Breast epithelium (tissue), 4 donors: ENCODE measurements around the gene CITED2. TPM values are rescaled to one million over a fixed set of nuclear protein-coding genes. Genes with fewer than 3 reads are reported as not detected.

ENCODE experiments used
- DNase-seq, 2 donors: peaks; one replicate each; pipeline ENCODE4 v3.0.0-alpha.2; 2019; ENCODE audit warnings: low spot score in 2 of 2
- H3K27ac ChIP-seq, 2 donors: fragments of 200-600 bp; sonication (generic) in 1 of 2; one replicate each; pipeline ENCODE4 v1.5.1; 2016 to 2019; ENCODE audit warnings: mild to moderate bottlenecking in 1 of 2
- H3K27me3 ChIP-seq, 2 donors: fragments of 200-600 bp; sonication (generic) in 1 of 2; one replicate each; pipeline versions ENCODE4 v1.5.1 to v1.6.0; 2017 to 2019; ENCODE audit warnings: control low read depth in 1 of 2, mild to moderate bottlenecking in 1 of 2
- H3K36me3 ChIP-seq: fragments of 200-600 bp; one replicate; pipeline ENCODE4 v1.5.1; 2019
- H3K4me1 ChIP-seq, 2 donors: fragments of 200-600 bp; sonication (generic); one replicate each; pipeline ENCODE4 v1.5.1; 2016 to 2019; ENCODE audit warnings: control low read depth in 1 of 2
- H3K4me3 ChIP-seq, 3 donors: fragments of 200-600 bp; sonication (generic); 1 replicate in 2 of 3; 2 replicates in 1 of 3; pipeline ENCODE4 v1.5.1; 2016 to 2019; ENCODE audit warnings: mild to moderate bottlenecking in 3 of 3, moderate library complexity in 2 of 3
- H3K9me3 ChIP-seq, 2 donors: fragments of 200-600 bp; sonication (generic) in 1 of 2; one replicate each; pipeline ENCODE4 v1.5.1; 2016 to 2019; ENCODE audit warnings: control low read depth in 1 of 2
- POLR2A ChIP-seq: fragments of 450-650 bp; IDR thresholded peaks from one replicate; pipeline ENCODE4 v1.6.1; 2016; ENCODE audit warnings: antibody characterized with exemption, mild to moderate bottlenecking, moderate library complexity
- POLR2AphosphoS5 ChIP-seq, 3 donors: sonication (generic); formaldehyde crosslinking; IDR thresholded peaks; one replicate each; pipeline ENCODE4 v1.6.1; 2017; ENCODE audit warnings: antibody characterized with exemption in 3 of 3
- intact Hi-C: fragments of 100-400 bp; cut with DNase I; formaldehyde crosslinking; loops from one replicate; pipeline ENCODE4 v1.15.1; 2023; ENCODE audit warnings: low total_unique reads
- total RNA-seq, 3 donors: library from RNA; depleted of rRNA; stranded (reverse); fragments of >200 nt; gene quantifications; one replicate each; pipeline ENCODE4 v1.1.0, GENCODE V29; 2016
- TF ChIP-seq, protein P1 (sequence below), 3 donors: fragments of 450-650 bp; IDR thresholded peaks; one replicate each; pipeline ENCODE4 v1.5.1; 2016 to 2017; ENCODE audit warnings: antibody characterized with exemption in 3 of 3, mild to moderate bottlenecking in 3 of 3, moderate library complexity in 3 of 3

CITED2 gene
- total RNA-seq, 3 donors from 2014 or later = 211 to 342 (median 300) TPM

DNA sequence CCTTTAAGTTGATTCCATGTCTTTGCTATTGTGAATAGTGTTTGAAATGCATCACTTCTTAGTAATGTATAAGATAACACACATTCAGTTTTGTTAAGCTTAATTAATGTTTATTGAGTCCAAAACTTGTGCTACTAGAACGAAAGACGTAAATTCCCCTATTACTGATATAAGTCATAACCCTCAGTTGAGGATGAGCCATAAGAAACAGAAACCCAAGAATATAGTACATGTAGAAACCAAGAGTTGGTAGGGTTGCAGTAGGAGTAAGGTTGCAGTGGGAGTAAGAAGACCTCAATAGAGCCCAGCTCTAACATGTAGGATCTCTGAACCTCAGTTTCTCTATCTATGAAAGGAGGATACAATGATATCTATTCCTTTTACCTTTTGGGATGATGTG is 19.3 kb downstream of the CITED2 start:
- Histone ChIP-seq H3K36me3 (no peaks in the 10 kb centered on the region), H3K4me3 (no peak overlapping the region), H3K27me3 (no peaks in the 10 kb centered on the region), H3K4me1 (no peaks in the 10 kb centered on the region), H3K9me3 (no peaks in the 10 kb centered on the region), H3K27ac (no peak overlapping the region)
- TF ChIP-seq POLR2AphosphoS5 (IDR thresholded peaks at IDR 0.05) (no peak), POLR2A (no peak)
- TF ChIP-seq, protein P1, sequence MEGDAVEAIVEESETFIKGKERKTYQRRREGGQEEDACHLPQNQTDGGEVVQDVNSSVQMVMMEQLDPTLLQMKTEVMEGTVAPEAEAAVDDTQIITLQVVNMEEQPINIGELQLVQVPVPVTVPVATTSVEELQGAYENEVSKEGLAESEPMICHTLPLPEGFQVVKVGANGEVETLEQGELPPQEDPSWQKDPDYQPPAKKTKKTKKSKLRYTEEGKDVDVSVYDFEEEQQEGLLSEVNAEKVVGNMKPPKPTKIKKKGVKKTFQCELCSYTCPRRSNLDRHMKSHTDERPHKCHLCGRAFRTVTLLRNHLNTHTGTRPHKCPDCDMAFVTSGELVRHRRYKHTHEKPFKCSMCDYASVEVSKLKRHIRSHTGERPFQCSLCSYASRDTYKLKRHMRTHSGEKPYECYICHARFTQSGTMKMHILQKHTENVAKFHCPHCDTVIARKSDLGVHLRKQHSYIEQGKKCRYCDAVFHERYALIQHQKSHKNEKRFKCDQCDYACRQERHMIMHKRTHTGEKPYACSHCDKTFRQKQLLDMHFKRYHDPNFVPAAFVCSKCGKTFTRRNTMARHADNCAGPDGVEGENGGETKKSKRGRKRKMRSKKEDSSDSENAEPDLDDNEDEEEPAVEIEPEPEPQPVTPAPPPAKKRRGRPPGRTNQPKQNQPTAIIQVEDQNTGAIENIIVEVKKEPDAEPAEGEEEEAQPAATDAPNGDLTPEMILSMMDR (IDR thresholded peaks at IDR 0.05) = no peak
- DNase-seq = no peak
- intact Hi-C loops = no loop called here

DNA sequence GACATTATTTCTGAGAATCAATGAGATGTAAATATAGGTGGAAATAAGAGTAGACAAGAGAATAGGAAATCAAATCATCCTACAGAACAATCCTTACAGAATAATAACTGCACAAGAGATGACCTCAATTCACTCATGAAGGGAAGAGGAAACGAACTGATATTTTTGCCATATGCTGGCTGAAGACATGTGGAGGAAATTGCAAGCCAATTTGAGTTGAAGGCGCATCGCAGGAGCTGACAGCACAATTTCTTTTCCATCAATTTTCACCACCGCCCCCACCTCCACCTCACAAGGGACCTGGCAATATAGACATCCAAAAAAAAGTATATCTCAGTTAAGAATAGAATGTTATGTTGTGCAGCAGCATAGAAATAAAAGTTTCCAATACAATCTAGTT is 20.3 kb downstream of the CITED2 start:
- no peaks in the 10 kb centered on the region for H3K4me1 ChIP-seq
- no peaks in the 10 kb centered on the region for H3K27me3 ChIP-seq
- no peak overlapping the region for H3K4me3 ChIP-seq
- no peak for DNase-seq
- no peak for TF ChIP-seq POLR2AphosphoS5 (IDR thresholded peaks at IDR 0.05)
- TF ChIP-seq, protein P1 (IDR thresholded peaks at IDR 0.05) = no peak
- no peak for TF ChIP-seq POLR2A
- no peaks in the 10 kb centered on the region for H3K9me3 ChIP-seq
- no peaks in the 10 kb centered on the region for H3K36me3 ChIP-seq
- H3K27ac ChIP-seq = no peak overlapping the region
- intact Hi-C loops = no loop called here

DNA sequence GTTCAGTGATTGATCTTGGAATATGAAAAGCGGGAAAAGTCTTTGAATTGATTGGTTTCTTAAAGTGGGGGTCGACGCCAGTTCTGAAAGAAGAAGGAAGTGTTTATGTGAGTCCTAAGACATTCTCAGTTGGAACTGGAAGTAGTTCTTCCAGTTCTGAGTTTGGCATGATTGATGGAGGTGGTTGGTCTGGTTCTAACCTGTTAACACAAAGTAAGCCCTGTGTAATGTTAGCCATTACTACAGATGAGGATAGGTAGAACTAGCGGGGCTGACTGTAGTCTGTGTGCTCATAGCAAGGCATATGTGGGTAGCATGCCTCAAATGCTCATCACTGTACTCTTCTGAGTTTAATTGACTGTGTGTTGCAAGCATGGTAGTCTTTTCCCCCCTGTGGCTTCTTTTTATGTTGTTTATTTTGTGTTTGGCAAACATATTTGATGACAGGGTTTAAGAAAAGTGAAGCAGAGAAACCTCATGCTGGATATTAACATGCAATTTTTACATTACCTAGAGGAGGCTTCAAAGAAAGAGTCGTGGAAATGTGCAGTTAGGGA is 24.9 kb downstream of the CITED2 start:
- Histone ChIP-seq H3K27me3 (no peaks in the 10 kb centered on the region), H3K36me3 (no peaks in the 10 kb centered on the region), H3K27ac (peak overlapping the region; percentile 60 to 82), H3K4me1 (no peaks in the 10 kb centered on the region), H3K9me3 (no peaks in the 10 kb centered on the region), H3K4me3 (no peak overlapping the region)
- intact Hi-C loops = no loop called here
- TF ChIP-seq POLR2AphosphoS5 (IDR thresholded peaks at IDR 0.05) (peak in 1 of 3 donors; percentile 51), POLR2A (no peak)
- TF ChIP-seq, protein P1 (IDR thresholded peaks at IDR 0.05) = no peak
- peak in 1 of 2 donors; percentile 47 for DNase-seq

DNA sequence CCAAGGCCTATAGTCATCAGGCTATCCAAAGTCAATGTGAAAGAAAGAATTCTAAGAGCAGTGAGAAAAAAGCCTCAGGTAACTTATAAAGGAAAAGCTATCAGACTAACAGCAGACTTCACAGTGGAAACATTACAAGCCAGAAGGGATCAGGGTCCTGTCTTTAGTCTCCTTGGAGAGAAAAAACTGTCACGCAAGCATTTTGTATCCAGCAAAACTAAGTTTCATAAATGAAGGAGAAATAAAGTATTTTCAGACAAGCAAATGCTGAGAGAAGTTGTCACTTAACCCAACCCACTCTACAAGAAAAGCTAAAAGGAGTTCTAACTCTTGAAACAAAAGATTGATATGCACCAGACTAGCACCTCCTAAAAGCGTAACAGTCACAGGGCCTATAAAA is 28.1 kb downstream of the CITED2 start:
- intact Hi-C loops = no loop called here
- H3K4me3 ChIP-seq = no peak overlapping the region
- H3K9me3 ChIP-seq = no peaks in the 10 kb centered on the region
- TF ChIP-seq, protein P1 (IDR thresholded peaks at IDR 0.05) = no peak
- TF ChIP-seq POLR2A (no peak), POLR2AphosphoS5 (IDR thresholded peaks at IDR 0.05) (no peak)
- no peaks in the 10 kb centered on the region for H3K4me1 ChIP-seq
- DNase-seq = no peak
- no peaks in the 10 kb centered on the region for H3K27me3 ChIP-seq
- H3K36me3 ChIP-seq = no peaks in the 10 kb centered on the region
- H3K27ac ChIP-seq = no peak overlapping the region

DNA sequence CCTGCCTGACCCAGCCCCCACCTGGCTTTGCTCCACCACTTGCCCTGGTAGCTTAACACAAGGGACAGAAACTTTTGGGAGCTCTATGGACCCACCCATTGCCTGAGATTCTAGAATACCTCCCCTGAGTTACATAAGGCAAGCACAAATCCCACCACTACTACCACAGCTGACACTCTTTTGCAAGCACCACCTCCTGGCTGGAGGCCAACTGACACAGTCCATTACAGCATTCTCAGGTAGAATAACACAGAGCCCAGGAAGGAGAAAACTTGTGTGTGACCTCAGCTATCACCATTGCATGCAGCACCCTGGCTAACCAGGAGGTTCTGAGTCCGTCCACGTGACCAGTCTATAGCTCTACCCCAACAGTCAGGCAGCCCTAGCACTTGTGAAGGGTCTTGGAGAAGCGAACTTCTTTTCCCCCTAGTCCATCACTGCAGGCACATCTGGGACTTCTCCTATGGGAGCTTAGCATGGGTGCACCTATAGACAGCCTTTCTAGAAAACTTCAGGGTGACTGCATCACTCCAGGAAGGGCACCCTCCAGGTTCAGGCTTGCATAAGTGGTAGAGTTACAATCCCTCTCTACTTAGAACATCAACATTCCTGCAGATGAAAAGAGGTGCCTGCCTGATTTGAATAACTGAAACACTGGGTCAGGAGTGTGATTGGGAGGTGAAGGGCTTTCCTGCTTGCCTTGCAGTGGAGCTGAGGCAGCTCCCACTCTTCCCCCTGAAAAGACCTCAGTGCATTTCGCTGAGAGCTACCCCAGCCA is 30.1 kb downstream of the CITED2 start:
- H3K9me3 ChIP-seq = no peaks in the 10 kb centered on the region
- H3K4me3 ChIP-seq = no peak overlapping the region
- intact Hi-C loops = loop anchor here (2.0 kb wide), 1 partner anchor 22 kb away; no protein-coding TSS in a partner anchor
- H3K27ac ChIP-seq = no peak overlapping the region
- H3K4me1 ChIP-seq = no peaks in the 10 kb centered on the region
- H3K36me3 ChIP-seq = no peaks in the 10 kb centered on the region
- no peak for DNase-seq
- TF ChIP-seq, protein P1 (IDR thresholded peaks at IDR 0.05) = no peak
- TF ChIP-seq POLR2AphosphoS5 (IDR thresholded peaks at IDR 0.05) = no peak
- TF ChIP-seq POLR2A = no peak
- no peaks in the 10 kb centered on the region for H3K27me3 ChIP-seq
